Right atrium auricular region (tissue), 2 donors: ENCODE results near the gene RCL1. TPM values are rescaled to one million over a fixed set of nuclear protein-coding genes. Genes with fewer than 3 reads are reported as not detected.

Source experiments
- DNase-seq: peaks from one replicate; pipeline ENCODE4 v3.0.0-alpha.2; 2019; ENCODE audit warnings: low spot score
- H3K27ac ChIP-seq, 2 donors: fragments of 200-600 bp; sonication (generic); 1 replicate in 1 of 2; 2 replicates in 1 of 2; pipeline ENCODE4 v1.5.1; 2016 to 2019
- H3K27me3 ChIP-seq, 2 donors: fragments of 200-600 bp; sonication (generic); one replicate each; pipeline versions ENCODE4 v1.5.1 to v1.6.0; 2017 to 2019
- H3K36me3 ChIP-seq: fragments of 200-600 bp; sonication (generic); one replicate; pipeline ENCODE4 v1.5.1; 2016
- H3K4me1 ChIP-seq, 2 donors: fragments of 200-600 bp; sonication (generic); one replicate each; pipeline versions ENCODE4 v1.5.1 to v1.6.0; 2017 to 2019
- H3K4me3 ChIP-seq, 2 donors: fragments of 200-600 bp; sonication (generic); 1 replicate in 1 of 2; 2 replicates in 1 of 2; pipeline ENCODE4 v1.5.1; 2017 to 2019; ENCODE audit warnings: mild to moderate bottlenecking in 1 of 2, moderate library complexity in 1 of 2
- H3K9me3 ChIP-seq, 2 donors: fragments of 200-600 bp; sonication (generic); one replicate each; pipeline ENCODE4 v1.5.1; 2019
- total RNA-seq, 2 donors: library from RNA; depleted of rRNA; stranded (reverse); fragments of >200 nt; gene quantifications; one replicate each; pipeline ENCODE4 v1.1.0, GENCODE V29; 2016
- TF ChIP-seq, protein P1 (sequence below), 2 donors: fragments of 200-600 bp; sonication (generic); IDR thresholded peaks; one replicate each; pipeline ENCODE4 v1.5.1; 2019; ENCODE audit warnings: antibody characterized with exemption in 2 of 2

RCL1 gene
- total RNA-seq, 2 donors from 2014 or later, result 7.2 to 8.6 TPM

DNA sequence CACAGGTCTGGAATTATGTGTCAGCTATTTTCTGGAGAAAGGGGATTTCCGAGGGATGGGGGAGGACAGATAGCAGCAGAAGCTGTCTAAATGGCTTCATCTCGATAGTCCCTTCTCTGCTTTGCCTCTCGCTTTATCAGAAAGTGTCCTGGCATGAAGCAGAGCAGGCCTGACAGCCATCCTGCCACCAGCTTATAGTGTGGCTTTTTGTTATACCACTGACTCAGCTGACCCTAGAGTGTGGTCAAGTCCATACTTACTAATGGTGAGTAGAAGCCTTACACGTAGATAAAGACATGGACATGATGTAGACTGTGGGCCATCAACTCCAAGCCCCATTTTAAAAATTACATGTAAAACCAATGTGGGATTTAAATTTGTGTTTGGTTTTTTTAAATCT is 50.0 kb downstream of the RCL1 start:
- Histone ChIP-seq H3K27ac (no peak overlapping the region), H3K27me3 (no peaks in the 10 kb centered on the region), H3K9me3 (no peaks in the 10 kb centered on the region), H3K36me3 (peaks cover 20% of the 10 kb centered on the region), H3K4me3 (no peak overlapping the region), H3K4me1 (no peaks in the 10 kb centered on the region)
- TF ChIP-seq, protein P1, sequence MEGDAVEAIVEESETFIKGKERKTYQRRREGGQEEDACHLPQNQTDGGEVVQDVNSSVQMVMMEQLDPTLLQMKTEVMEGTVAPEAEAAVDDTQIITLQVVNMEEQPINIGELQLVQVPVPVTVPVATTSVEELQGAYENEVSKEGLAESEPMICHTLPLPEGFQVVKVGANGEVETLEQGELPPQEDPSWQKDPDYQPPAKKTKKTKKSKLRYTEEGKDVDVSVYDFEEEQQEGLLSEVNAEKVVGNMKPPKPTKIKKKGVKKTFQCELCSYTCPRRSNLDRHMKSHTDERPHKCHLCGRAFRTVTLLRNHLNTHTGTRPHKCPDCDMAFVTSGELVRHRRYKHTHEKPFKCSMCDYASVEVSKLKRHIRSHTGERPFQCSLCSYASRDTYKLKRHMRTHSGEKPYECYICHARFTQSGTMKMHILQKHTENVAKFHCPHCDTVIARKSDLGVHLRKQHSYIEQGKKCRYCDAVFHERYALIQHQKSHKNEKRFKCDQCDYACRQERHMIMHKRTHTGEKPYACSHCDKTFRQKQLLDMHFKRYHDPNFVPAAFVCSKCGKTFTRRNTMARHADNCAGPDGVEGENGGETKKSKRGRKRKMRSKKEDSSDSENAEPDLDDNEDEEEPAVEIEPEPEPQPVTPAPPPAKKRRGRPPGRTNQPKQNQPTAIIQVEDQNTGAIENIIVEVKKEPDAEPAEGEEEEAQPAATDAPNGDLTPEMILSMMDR (IDR thresholded peaks at IDR 0.05), result no peak
- no peak for DNase-seq

DNA sequence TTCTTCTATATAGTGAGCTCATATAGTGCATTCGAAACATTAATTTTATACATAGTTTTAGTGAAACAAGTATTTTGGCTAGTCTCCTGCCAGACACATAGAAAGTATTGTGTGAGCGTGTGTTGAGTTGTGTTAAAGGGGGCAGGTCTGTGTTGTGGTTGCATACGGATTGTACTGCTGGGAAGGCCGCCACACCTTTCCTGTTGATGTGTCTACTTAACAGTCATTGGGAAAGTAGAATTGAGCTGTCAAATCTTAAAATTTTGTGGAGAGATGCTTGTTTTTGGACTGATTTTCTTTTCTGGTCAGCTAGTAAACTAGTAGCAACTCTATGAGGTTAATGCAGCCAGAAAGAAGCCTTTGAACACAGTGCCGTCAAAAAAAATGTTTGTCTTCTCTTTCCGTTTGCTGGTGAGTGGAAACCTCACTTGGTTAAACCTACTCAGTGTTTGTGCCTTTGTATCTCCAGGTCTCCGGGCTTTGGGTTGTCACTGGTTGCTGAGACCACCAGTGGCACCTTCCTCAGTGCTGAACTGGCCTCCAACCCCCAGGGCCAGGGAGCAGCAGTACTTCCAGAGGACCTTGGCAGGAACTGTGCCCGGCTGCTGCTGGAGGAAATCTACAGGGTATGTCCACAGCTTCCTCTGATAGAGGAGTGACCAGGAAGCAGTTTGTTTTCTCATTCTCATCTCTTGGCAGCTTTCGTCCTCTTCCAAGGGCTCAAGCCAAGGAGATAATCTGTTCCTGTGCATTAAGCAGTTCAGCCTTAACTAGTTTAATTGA is 51.5 kb downstream of the RCL1 start:
- Histone ChIP-seq H3K4me1 (no peaks in the 10 kb centered on the region), H3K36me3 (peaks cover 20% of the 10 kb centered on the region), H3K27ac (no peak overlapping the region), H3K9me3 (no peaks in the 10 kb centered on the region), H3K4me3 (no peak overlapping the region), H3K27me3 (no peaks in the 10 kb centered on the region)
- TF ChIP-seq, protein P1 (IDR thresholded peaks at IDR 0.05), result no peak
- DNase-seq, result no peak

- Histone ChIP-seq H3K9me3 (no peaks in the 10 kb centered on the region), H3K36me3 (peaks cover 28% of the 10 kb centered on the region), H3K27ac (no peak overlapping the region), H3K4me1 (no peaks in the 10 kb centered on the region), H3K4me3 (no peak overlapping the region), H3K27me3 (no peaks in the 10 kb centered on the region)
- TF ChIP-seq, protein P1 (IDR thresholded peaks at IDR 0.05), result no peak
- DNase-seq, result no peak
Observed at GRCh38 chr9:4849369-4849768, 56.6 kb downstream of the RCL1 start.

DNA sequence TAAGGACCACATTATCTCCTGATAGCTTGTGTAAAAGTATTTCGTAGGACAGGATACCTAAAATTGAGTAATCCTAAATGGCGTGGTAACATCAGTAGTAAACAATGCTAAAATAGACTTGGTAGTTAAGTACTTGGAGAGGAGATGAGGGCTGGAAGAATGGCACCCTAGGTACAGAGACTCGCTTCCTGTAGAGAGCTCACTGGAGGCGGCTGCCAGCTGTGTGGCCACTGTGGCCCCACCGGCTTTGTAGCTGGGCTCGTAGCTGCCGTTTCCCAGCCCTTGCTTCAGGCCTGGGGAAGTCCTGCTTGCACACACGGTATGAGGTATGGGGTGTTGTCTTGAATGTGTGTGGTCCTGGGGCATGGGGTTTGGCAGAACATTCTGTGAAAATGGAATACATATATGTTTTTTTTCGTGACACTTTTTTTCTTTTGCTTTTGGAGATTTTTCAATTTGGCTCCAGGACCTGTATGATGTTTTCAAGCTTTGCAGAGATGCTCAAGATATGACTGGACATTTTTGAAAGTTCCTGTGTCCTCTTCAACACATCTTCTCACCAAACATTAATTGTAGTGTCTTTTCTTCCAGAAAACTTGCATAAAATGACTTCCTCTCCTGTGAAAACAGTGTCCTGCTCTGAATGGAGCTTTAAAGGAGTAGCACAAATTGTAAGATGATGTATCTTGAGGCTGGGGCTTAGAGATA is 58.0 kb downstream of the RCL1 start:
- H3K4me1 ChIP-seq, result no peaks in the 10 kb centered on the region
- no peaks in the 10 kb centered on the region for H3K27me3 ChIP-seq
- H3K9me3 ChIP-seq, result no peaks in the 10 kb centered on the region
- no peak for DNase-seq
- no peak overlapping the region for H3K4me3 ChIP-seq
- TF ChIP-seq, protein P1 (IDR thresholded peaks at IDR 0.05), result no peak
- peaks cover 16% of the 10 kb centered on the region for H3K36me3 ChIP-seq
- H3K27ac ChIP-seq, result no peak overlapping the region

DNA sequence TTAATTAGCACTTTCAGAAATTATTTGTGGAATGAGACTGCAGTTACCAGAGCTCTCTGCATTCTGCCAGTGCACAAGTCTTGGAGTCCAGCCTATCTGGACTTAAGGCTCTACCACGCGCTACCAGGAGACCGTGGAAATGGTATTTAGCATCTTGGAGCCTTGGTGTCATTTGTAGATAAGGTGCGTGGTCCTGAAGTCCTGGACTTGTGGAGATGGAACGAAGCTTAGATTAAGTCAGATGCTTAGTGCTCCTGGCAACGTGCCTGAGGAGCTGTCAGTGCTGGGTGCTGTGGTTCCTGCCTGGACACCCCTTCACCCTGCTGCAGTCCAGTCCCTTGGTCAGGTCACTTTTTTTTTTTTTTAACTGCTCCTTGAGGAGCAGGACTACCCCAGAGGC is 59.7 kb downstream of the RCL1 start:
- Histone ChIP-seq H3K4me3 (no peak overlapping the region), H3K36me3 (peaks cover 16% of the 10 kb centered on the region), H3K9me3 (no peaks in the 10 kb centered on the region), H3K4me1 (no peaks in the 10 kb centered on the region), H3K27ac (no peak overlapping the region), H3K27me3 (no peaks in the 10 kb centered on the region)
- no peak for DNase-seq
- TF ChIP-seq, protein P1 (IDR thresholded peaks at IDR 0.05), result no peak
